A549 (cell line): ENCODE results near the gene HERPUD2. TPM values are rescaled to one million over a fixed set of nuclear protein-coding genes. Genes with fewer than 3 reads are reported as not detected.

ENCODE experiments used
- ATAC-seq, 2 experiments: fragments of 200-7000 bp in 1 of 2; fragments of >200 bp in 1 of 2; cut with Nextera tagmentation in 1 of 2; cut with Tn5 transposase in 1 of 2; 3 replicates each; pipeline versions ENCODE4 v1.8.0 to v1.9.1; 2018 to 2020; ENCODE audit warnings: mild to moderate bottlenecking in 1 of 2, moderate library complexity in 1 of 2
- CTCF ChIA-PET: fragments of 300-600 bp; sonication (Branson Sonifier 250); formaldehyde crosslinking; extraction: SDS; loops from one replicate; lab custom pipeline; 2021; ENCODE audit warnings: antibody characterized with exemption, inconsistent platforms; lab: Yijun Ruan, JAX
- POLR2A ChIA-PET: fragments of 350-600 bp; formaldehyde crosslinking; extraction: SDS; loops from one replicate; lab custom pipeline; 2021; ENCODE audit warnings: antibody characterized with exemption, inconsistent platforms; lab: Yijun Ruan, JAX
- DNase-seq, 2 experiments: peaks; one replicate each; pipeline versions ENCODE4 v3.0.0 to v3.0.0-alpha.2; 2011 to 2016; ENCODE audit warnings: low read depth in 1 of 2, low spot score in 1 of 2
- FAIRE-seq: peaks from 2 replicates; lab custom pipeline; 2011; peaks lifted over from hg19 to GRCh38; lab: Jason Lieb, UNC
- H3K27ac ChIP-seq, 2 experiments: fragments of >200 bp; sonication (Bioruptor Twin); formaldehyde crosslinking; 3 replicates each; pipeline ENCODE4 v1.5.1; 2016 to 2017
- H3K4me1 ChIP-seq: fragments of >200 bp; sonication (Bioruptor Twin); formaldehyde crosslinking; 3 replicates; pipeline ENCODE4 v1.6.1; 2016
- H3K4me2 ChIP-seq: fragments of >200 bp; sonication (Bioruptor Twin); formaldehyde crosslinking; 3 replicates; pipeline ENCODE4 v1.6.1; 2016
- H3K4me3 ChIP-seq: fragments of >200 bp; sonication (Bioruptor Twin); formaldehyde crosslinking; 3 replicates; pipeline ENCODE4 v1.5.1; 2016
- H3K9me3 ChIP-seq: fragments of >200 bp; sonication (Bioruptor Twin); formaldehyde crosslinking; 3 replicates; pipeline ENCODE4 v1.6.1; 2016
- BHLHE40 ChIP-seq: IDR thresholded peaks from 2 replicates; pipeline ENCODE4 v1.6.1; 2012; ENCODE audit warnings: low read depth, low read length, inconsistent platforms
- CBX2 ChIP-seq: fragments of 200-600 bp; sonication (generic); IDR thresholded peaks from 2 replicates; pipeline ENCODE4 v1.6.1; 2016; ENCODE audit warnings: low read depth, mild to moderate bottlenecking, borderline replicate concordance
- CBX8 ChIP-seq: fragments of 200-600 bp; sonication (generic); IDR thresholded peaks from 2 replicates; pipeline ENCODE4 v1.6.1; 2016
- CHD2 ChIP-seq: fragments of 150-350 bp; IDR thresholded peaks from 2 replicates; pipeline ENCODE4 v1.6.1; 2014; ENCODE audit warnings: low read length; ENCODE audit not compliant: partially characterized antibody
- CHD4 ChIP-seq: fragments of 200-600 bp; sonication (generic); IDR thresholded peaks from 2 replicates; pipeline ENCODE4 v1.6.1; 2016; ENCODE audit warnings: antibody characterized with exemption, mild to moderate bottlenecking, borderline replicate concordance
- EHMT2 ChIP-seq: fragments of 200-600 bp; sonication (generic); IDR thresholded peaks from 2 replicates; pipeline ENCODE4 v1.6.1; 2016; ENCODE audit warnings: antibody characterized with exemption, low read depth, mild to moderate bottlenecking, moderate library complexity
- FOXS1 ChIP-seq: fragments of 250-450 bp; sonication (Bioruptor Pico); IDR thresholded peaks from 2 replicates; pipeline ENCODE4 v1.5.0; 2020; ENCODE audit warnings: mild to moderate bottlenecking, moderate library complexity
- HOXA7 ChIP-seq: fragments of 250-450 bp; sonication (Bioruptor Pico); IDR thresholded peaks from 2 replicates; pipeline ENCODE4 v1.5.0; 2020; ENCODE audit warnings: mild to moderate bottlenecking, moderate library complexity
- JUN ChIP-seq, 2 experiments: fragments of >200 bp; sonication (Bioruptor Twin); formaldehyde crosslinking; IDR thresholded peaks; 2 replicates in 1 of 2; 3 replicates in 1 of 2; pipeline ENCODE4 v1.6.1; 2016 to 2017
- KDM1A ChIP-seq: fragments of 200-600 bp; sonication (generic); IDR thresholded peaks from 2 replicates; pipeline ENCODE4 v1.6.1; 2016; ENCODE audit warnings: low read depth, mild to moderate bottlenecking
- MAFK ChIP-seq: fragments of 450-650 bp; IDR thresholded peaks from 2 replicates; pipeline ENCODE4 v1.6.1; 2014; ENCODE audit not compliant: partially characterized antibody
- NPAS2 ChIP-seq: fragments of 250-450 bp; sonication (Bioruptor Pico); IDR thresholded peaks from 2 replicates; pipeline ENCODE4 v1.8.0; 2022; ENCODE audit warnings: mild to moderate bottlenecking, moderate library complexity, borderline replicate concordance
- POLR2AphosphoS2 ChIP-seq: conservative IDR thresholded peaks from 2 replicates; pipeline ENCODE4 v1.6.1; 2012; ENCODE audit warnings: low read length, improper control_type of control experiment, inconsistent platforms
- RFX5 ChIP-seq: fragments of 450-650 bp; IDR thresholded peaks from 2 replicates; pipeline ENCODE4 v1.7.1; 2014; ENCODE audit warnings: antibody characterized with exemption, mild to moderate bottlenecking, moderate library complexity
- RNF2 ChIP-seq: fragments of 200-600 bp; sonication (generic); IDR thresholded peaks from 2 replicates; pipeline ENCODE4 v1.6.1; 2016; ENCODE audit warnings: low read depth, mild to moderate bottlenecking, antibody characterized with exemption, moderate library complexity, borderline replicate concordance
- SMC3 ChIP-seq: fragments of >200 bp; sonication (Bioruptor Twin); formaldehyde crosslinking; IDR thresholded peaks from 3 replicates; pipeline ENCODE4 v1.6.1; 2018; ENCODE audit warnings: inconsistent platforms
- TP53 ChIP-seq: fragments of 250-450 bp; sonication (Bioruptor Pico); IDR thresholded peaks from 2 replicates; pipeline ENCODE4 v1.5.0; 2021; ENCODE audit warnings: mild to moderate bottlenecking, moderate library complexity
- ZFP36 ChIP-seq: fragments of 450-650 bp; IDR thresholded peaks from 2 replicates; pipeline ENCODE4 v1.6.1; 2014; ENCODE audit warnings: borderline replicate concordance; ENCODE audit not compliant: partially characterized antibody
- ZSCAN20 ChIP-seq: fragments of 250-450 bp; sonication (Bioruptor Pico); IDR thresholded peaks from 2 replicates; pipeline ENCODE4 v1.8.0; 2022; ENCODE audit warnings: mild to moderate bottlenecking, moderate library complexity
- WGBS: methylation state at CpG from one replicate; pipeline ENCODE4 v1.1.6; 2017; ENCODE audit errors: missing lambda C conversion rate; 5-methylcytosine and 5-hydroxymethylcytosine counted together
- polyA plus RNA-seq, 4 experiments: library from polyadenylated mRNA; depleted of rRNA in 3 of 4; stranded (reverse); fragments of >200 nt; fragmentation: RNase III in 1 of 4; extraction: RNeasy Plus Mini Kit Qiagen cat#74134 plus additional on column Dnase treatment in 1 of 4; gene quantifications; 2 replicates in 3 of 4; 3 replicates in 1 of 4; pipeline ENCODE4 v1.2.3, GENCODE V29; 2011 to 2017
- TF ChIP-seq, protein P1 (sequence below): fragments of 250-450 bp; sonication (Bioruptor Pico); IDR thresholded peaks from 2 replicates; pipeline ENCODE4 v1.5.0; 2020; ENCODE audit warnings: low read depth, mild to moderate bottlenecking, moderate library complexity
- TF ChIP-seq, protein P2 (sequence below): IDR thresholded peaks from 2 replicates; pipeline ENCODE4 v1.6.1; 2012
- TF ChIP-seq, protein P3 (sequence below): IDR thresholded peaks from 2 replicates; pipeline ENCODE4 v1.6.1; 2012
- TF ChIP-seq, protein P4 (sequence below): fragments of 150-350 bp; IDR thresholded peaks from 2 replicates; pipeline ENCODE4 v1.6.1; 2014; ENCODE audit warnings: low read depth, mild to moderate bottlenecking, low read length

Gene HERPUD2
- polyA plus RNA-seq, 2 of the 4 experiments (the other 2 are of a cell fraction): 13.2 to 34.8 TPM

DNA sequence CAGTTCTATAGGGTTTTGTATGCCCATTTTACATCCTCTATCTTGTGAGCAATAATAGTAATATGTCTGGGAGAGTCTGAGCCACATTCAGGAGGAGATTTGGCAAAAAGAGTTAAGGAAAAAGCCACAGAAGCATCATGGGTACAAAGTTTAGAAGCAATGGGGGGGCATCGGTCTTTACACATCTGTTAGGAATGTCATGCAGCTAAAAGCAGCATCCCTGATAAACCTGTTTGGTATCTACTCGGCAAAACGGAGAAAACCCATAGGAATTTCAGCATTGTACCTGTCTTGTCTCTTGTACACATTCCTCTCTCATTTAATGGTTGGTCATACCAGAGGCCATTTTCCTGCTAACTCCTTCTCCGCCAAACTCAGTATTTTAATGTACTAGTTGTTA lies 12.5 kb upstream of the HERPUD2 start:
- CTCF ChIA-PET: interaction anchor here (0.6 to 7.5 kb wide), 6 partner anchors 18 to 267 kb away, joined by 3 to 81 read pairs (median 4); no protein-coding TSS in a partner anchor
- no peak for DNase-seq
- Histone ChIP-seq H3K4me3 (no peak overlapping the region), H3K4me2 (no peak overlapping the region), H3K9me3 (no peaks in the 10 kb centered on the region), H3K27ac (no peak overlapping the region), H3K4me1 (peaks cover 3% of the 10 kb centered on the region; the same call in 1 of the 3 replicates)
- no peak for TF ChIP-seq NPAS2 (CRISPR knock-in tag)
- TF ChIP-seq ZFP36: no peak
- TF ChIP-seq HOXA7 (CRISPR knock-in tag): no peak
- TF ChIP-seq EHMT2: no peak
- no peak for TF ChIP-seq RFX5
- TF ChIP-seq, protein P1, sequence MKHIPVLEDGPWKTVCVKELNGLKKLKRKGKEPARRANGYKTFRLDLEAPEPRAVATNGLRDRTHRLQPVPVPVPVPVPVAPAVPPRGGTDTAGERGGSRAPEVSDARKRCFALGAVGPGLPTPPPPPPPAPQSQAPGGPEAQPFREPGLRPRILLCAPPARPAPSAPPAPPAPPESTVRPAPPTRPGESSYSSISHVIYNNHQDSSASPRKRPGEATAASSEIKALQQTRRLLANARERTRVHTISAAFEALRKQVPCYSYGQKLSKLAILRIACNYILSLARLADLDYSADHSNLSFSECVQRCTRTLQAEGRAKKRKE (CRISPR knock-in tag): no peak
- TF ChIP-seq, protein P2, sequence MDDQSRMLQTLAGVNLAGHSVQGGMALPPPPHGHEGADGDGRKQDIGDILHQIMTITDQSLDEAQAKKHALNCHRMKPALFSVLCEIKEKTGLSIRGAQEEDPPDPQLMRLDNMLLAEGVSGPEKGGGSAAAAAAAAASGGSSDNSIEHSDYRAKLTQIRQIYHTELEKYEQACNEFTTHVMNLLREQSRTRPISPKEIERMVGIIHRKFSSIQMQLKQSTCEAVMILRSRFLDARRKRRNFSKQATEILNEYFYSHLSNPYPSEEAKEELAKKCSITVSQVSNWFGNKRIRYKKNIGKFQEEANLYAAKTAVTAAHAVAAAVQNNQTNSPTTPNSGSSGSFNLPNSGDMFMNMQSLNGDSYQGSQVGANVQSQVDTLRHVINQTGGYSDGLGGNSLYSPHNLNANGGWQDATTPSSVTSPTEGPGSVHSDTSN: no peak
- no peak for TF ChIP-seq JUN (IDR thresholded peaks at IDR 0.05)
- no peak for TF ChIP-seq KDM1A
- no peak for TF ChIP-seq ZSCAN20 (CRISPR knock-in tag)
- no peak for TF ChIP-seq CHD4
- TF ChIP-seq CBX8: no peak
- TF ChIP-seq BHLHE40: no peak
- TF ChIP-seq SMC3: no peak
- TF ChIP-seq CBX2: no peak
- no peak for TF ChIP-seq CHD2
- no peak for TF ChIP-seq POLR2AphosphoS2
- no peak for TF ChIP-seq RNF2
- TF ChIP-seq TP53 (CRISPR knock-in tag): no peak
- POLR2A ChIA-PET: interaction anchor here (0.8 to 1.1 kb wide), 3 partner anchors 13 to 94 kb away, joined by 3 to 6 read pairs (median 4); partner anchors contain the start of genes HERPUD2 and SEPTIN7
- no peak for ATAC-seq
- no peak for FAIRE-seq
- WGBS: 35% methylated on average over 4 of the region's 4 CpGs

DNA sequence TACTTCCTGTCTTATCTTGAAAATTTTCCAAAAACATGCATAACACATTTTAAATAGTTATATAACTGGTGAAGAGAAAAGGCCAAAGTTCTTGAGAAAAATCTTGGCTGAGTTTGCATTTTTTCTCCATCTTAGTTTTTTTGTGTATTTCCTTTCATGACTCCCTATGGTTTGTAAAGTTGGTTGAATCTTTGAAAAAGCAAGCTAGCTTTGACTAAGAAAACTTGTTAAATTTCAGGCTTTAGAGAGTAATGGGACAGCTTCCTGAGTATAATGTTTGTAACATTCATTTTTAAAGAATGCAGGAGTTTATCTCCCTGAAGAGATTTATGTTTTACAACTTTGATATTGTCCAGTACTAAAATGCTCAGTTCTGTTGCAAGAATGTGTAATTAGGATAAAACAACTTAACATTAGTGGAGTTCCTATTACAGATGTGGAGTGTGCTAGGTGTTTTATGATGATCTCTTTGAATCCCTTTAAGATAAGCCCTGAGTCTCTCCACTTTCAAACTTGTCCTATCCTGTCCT lies 11.1 kb upstream of the HERPUD2 start:
- no peak overlapping the region for H3K4me3 ChIP-seq
- FAIRE-seq (no peak), ATAC-seq (no peak), DNase-seq (no peak)
- ChIA-PET CTCF (interaction anchor here (1.6 kb wide), 1 partner anchor 578 kb away, joined by 3 read pairs; no protein-coding TSS in a partner anchor), POLR2A (no interaction called here)
- H3K4me2 ChIP-seq: no peak overlapping the region
- no peak overlapping the region for H3K27ac ChIP-seq
- TF ChIP-seq, protein P1 (CRISPR knock-in tag): no peak
- TF ChIP-seq, protein P3, sequence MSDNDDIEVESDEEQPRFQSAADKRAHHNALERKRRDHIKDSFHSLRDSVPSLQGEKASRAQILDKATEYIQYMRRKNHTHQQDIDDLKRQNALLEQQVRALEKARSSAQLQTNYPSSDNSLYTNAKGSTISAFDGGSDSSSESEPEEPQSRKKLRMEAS: no peak
- TF ChIP-seq, protein P4, sequence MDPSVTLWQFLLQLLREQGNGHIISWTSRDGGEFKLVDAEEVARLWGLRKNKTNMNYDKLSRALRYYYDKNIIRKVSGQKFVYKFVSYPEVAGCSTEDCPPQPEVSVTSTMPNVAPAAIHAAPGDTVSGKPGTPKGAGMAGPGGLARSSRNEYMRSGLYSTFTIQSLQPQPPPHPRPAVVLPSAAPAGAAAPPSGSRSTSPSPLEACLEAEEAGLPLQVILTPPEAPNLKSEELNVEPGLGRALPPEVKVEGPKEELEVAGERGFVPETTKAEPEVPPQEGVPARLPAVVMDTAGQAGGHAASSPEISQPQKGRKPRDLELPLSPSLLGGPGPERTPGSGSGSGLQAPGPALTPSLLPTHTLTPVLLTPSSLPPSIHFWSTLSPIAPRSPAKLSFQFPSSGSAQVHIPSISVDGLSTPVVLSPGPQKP: no peak
- no peak for TF ChIP-seq ZFP36
- peak; percentile 9 for TF ChIP-seq MAFK
- no peak for TF ChIP-seq FOXS1 (CRISPR knock-in tag)
- no peak for TF ChIP-seq RNF2
- H3K9me3 ChIP-seq: no peaks in the 10 kb centered on the region
- H3K4me1 ChIP-seq: peaks cover 3% of the 10 kb centered on the region; the same call in 1 of the 3 replicates
